Measurements from ENCODE around the gene RAB36. TPM values are rescaled to one million over a fixed set of nuclear protein-coding genes. Genes with fewer than 3 reads are reported as not detected.

RAB36 gene
- total RNA-seq, 2 experiments from 2014 or later = 0.90 to 1.0 TPM

GRCh38 chr22:23183061-23183698, 37.9 kb downstream of the RAB36 start:
- peak overlapping the region; percentile 89 for H3K27ac Mint-ChIP-seq
- no peak for DNase-seq
- H3K9me3 Mint-ChIP-seq = peaks cover 3% of the 10 kb centered on the region
- no peaks in the 10 kb centered on the region for H3K27me3 Mint-ChIP-seq
- H3K36me3 Mint-ChIP-seq = peaks cover 29% of the 10 kb centered on the region
- peak overlapping the region; percentile 88 for H3K4me3 Mint-ChIP-seq
- H3K4me1 Mint-ChIP-seq = peaks cover 58% of the 10 kb centered on the region

- H3K27me3 Mint-ChIP-seq = no peaks in the 10 kb centered on the region
- DNase-seq = no peak
- peak overlapping the region; percentile 42 for H3K4me3 Mint-ChIP-seq
These were observed 39.0 kb downstream of the RAB36 start for GRCh38 chr22:23184100-23184763.

GRCh38 chr22:23184764-23185113, 39.5 kb downstream of the RAB36 start:
- DNase-seq = no peak
- peak overlapping the region; percentile 42 for H3K4me3 Mint-ChIP-seq
- H3K27ac Mint-ChIP-seq = peak overlapping the region; percentile 71
- peaks cover 29% of the 10 kb centered on the region for H3K36me3 Mint-ChIP-seq
- H3K9me3 Mint-ChIP-seq = peaks cover 3% of the 10 kb centered on the region
- no peaks in the 10 kb centered on the region for H3K27me3 Mint-ChIP-seq
- H3K4me1 Mint-ChIP-seq = peaks cover 44% of the 10 kb centered on the region

More at GRCh38 chr22:23184100-23184763, 39.0 kb downstream of the RAB36 start:
- Mint-ChIP-seq H3K4me1 (peaks cover 48% of the 10 kb centered on the region), H3K9me3 (peaks cover 3% of the 10 kb centered on the region), H3K27ac (peak overlapping the region; percentile 71), H3K36me3 (peaks cover 29% of the 10 kb centered on the region)

- no peak for DNase-seq
- no peaks in the 10 kb centered on the region for H3K27me3 Mint-ChIP-seq
- peaks cover 37% of the 10 kb centered on the region for H3K4me1 Mint-ChIP-seq
- peaks cover 25% of the 10 kb centered on the region for H3K36me3 Mint-ChIP-seq
- H3K4me3 Mint-ChIP-seq = no peak overlapping the region
- no peak overlapping the region for H3K27ac Mint-ChIP-seq
- peaks cover 3% of the 10 kb centered on the region for H3K9me3 Mint-ChIP-seq
These were observed 41.9 kb downstream of the RAB36 start for GRCh38 chr22:23187211-23187610.

- Mint-ChIP-seq H3K27me3 (no peaks in the 10 kb centered on the region), H3K4me1 (peaks cover 29% of the 10 kb centered on the region)
These were observed 42.8 kb downstream of the RAB36 start for GRCh38 chr22:23187871-23188700.

GRCh38 chr22:23190526-23190925, 45.2 kb downstream of the RAB36 start:
- DNase-seq = no peak
- Mint-ChIP-seq H3K36me3 (peaks cover 14% of the 10 kb centered on the region), H3K4me3 (no peak overlapping the region), H3K27me3 (no peaks in the 10 kb centered on the region), H3K27ac (no peak overlapping the region), H3K9me3 (peaks cover 3% of the 10 kb centered on the region), H3K4me1 (peaks cover 15% of the 10 kb centered on the region)

More at GRCh38 chr22:23187871-23188700, 42.8 kb downstream of the RAB36 start:
- no peak overlapping the region for H3K4me3 Mint-ChIP-seq
- peak overlapping the region; percentile 6 for H3K27ac Mint-ChIP-seq
- H3K9me3 Mint-ChIP-seq = peaks cover 3% of the 10 kb centered on the region
- DNase-seq = no peak
- H3K36me3 Mint-ChIP-seq = peaks cover 20% of the 10 kb centered on the region

- no peak for DNase-seq
- H3K36me3 Mint-ChIP-seq = peaks cover 7% of the 10 kb centered on the region
- H3K9me3 Mint-ChIP-seq = no peaks in the 10 kb centered on the region
- peaks cover 10% of the 10 kb centered on the region for H3K4me1 Mint-ChIP-seq
- H3K27ac Mint-ChIP-seq = no peak overlapping the region
- no peak overlapping the region for H3K4me3 Mint-ChIP-seq
- H3K27me3 Mint-ChIP-seq = no peaks in the 10 kb centered on the region
These were observed 46.9 kb downstream of the RAB36 start for GRCh38 chr22:23192133-23192532.

GRCh38 chr22:23192558-23192957, 47.3 kb downstream of the RAB36 start:
- Mint-ChIP-seq H3K4me3 (no peak overlapping the region), H3K9me3 (no peaks in the 10 kb centered on the region), H3K4me1 (peaks cover 7% of the 10 kb centered on the region), H3K27me3 (no peaks in the 10 kb centered on the region), H3K36me3 (peaks cover 4% of the 10 kb centered on the region), H3K27ac (no peak overlapping the region)
- DNase-seq = no peak

- H3K4me3 Mint-ChIP-seq = no peak overlapping the region
- H3K36me3 Mint-ChIP-seq = no peaks in the 10 kb centered on the region
- DNase-seq = no peak
- H3K27ac Mint-ChIP-seq = no peak overlapping the region
- H3K27me3 Mint-ChIP-seq = no peaks in the 10 kb centered on the region
- H3K9me3 Mint-ChIP-seq = no peaks in the 10 kb centered on the region
- H3K4me1 Mint-ChIP-seq = peaks cover 2% of the 10 kb centered on the region
These were observed 48.0 kb downstream of the RAB36 start for GRCh38 chr22:23193196-23193827.

- Mint-ChIP-seq H3K4me3 (no peak overlapping the region), H3K4me1 (peaks cover 5% of the 10 kb centered on the region), H3K27me3 (no peaks in the 10 kb centered on the region), H3K9me3 (no peaks in the 10 kb centered on the region), H3K36me3 (no peaks in the 10 kb centered on the region), H3K27ac (no peak overlapping the region)
- DNase-seq = no peak
These were observed 48.6 kb downstream of the RAB36 start for GRCh38 chr22:23193882-23194281.

GRCh38 chr22:23196165-23196564, 50.9 kb downstream of the RAB36 start:
- no peak overlapping the region for H3K27ac Mint-ChIP-seq
- H3K4me3 Mint-ChIP-seq = no peak overlapping the region
- H3K4me1 Mint-ChIP-seq = peaks cover 8% of the 10 kb centered on the region
- no peaks in the 10 kb centered on the region for H3K9me3 Mint-ChIP-seq
- H3K36me3 Mint-ChIP-seq = no peaks in the 10 kb centered on the region
- no peaks in the 10 kb centered on the region for H3K27me3 Mint-ChIP-seq
- DNase-seq = no peak

GRCh38 chr22:23197836-23198235, 52.6 kb downstream of the RAB36 start:
- H3K27me3 Mint-ChIP-seq = no peaks in the 10 kb centered on the region
- no peaks in the 10 kb centered on the region for H3K36me3 Mint-ChIP-seq
- DNase-seq = no peak
- H3K9me3 Mint-ChIP-seq = no peaks in the 10 kb centered on the region
- no peak overlapping the region for H3K4me3 Mint-ChIP-seq
- peak overlapping the region; percentile 45 for H3K27ac Mint-ChIP-seq
- H3K4me1 Mint-ChIP-seq = peaks cover 9% of the 10 kb centered on the region

- no peak overlapping the region for H3K27ac Mint-ChIP-seq
- H3K9me3 Mint-ChIP-seq = no peaks in the 10 kb centered on the region
- no peak overlapping the region for H3K4me3 Mint-ChIP-seq
- peaks cover 10% of the 10 kb centered on the region for H3K4me1 Mint-ChIP-seq
- DNase-seq = no peak
- no peaks in the 10 kb centered on the region for H3K27me3 Mint-ChIP-seq
- H3K36me3 Mint-ChIP-seq = peaks cover 2% of the 10 kb centered on the region
These were observed 53.9 kb downstream of the RAB36 start for GRCh38 chr22:23199159-23199558.

- Mint-ChIP-seq H3K9me3 (no peaks in the 10 kb centered on the region), H3K36me3 (peaks cover 2% of the 10 kb centered on the region), H3K27me3 (no peaks in the 10 kb centered on the region), H3K27ac (no peak overlapping the region), H3K4me3 (no peak overlapping the region), H3K4me1 (peaks cover 10% of the 10 kb centered on the region)
- no peak for DNase-seq
These were observed 55.6 kb downstream of the RAB36 start for GRCh38 chr22:23200898-23201297.

Measured in activated naive CD8-positive, alpha-beta T cell treated with anti-CD3 and anti-CD28 coated beads for 36 hours (primary cell).